ENCODE results near the gene RPA1.

- TF ChIP-seq SIN3A (IDR thresholded peaks at IDR 0.05; ENCODE audit: borderline replicate concordance, insufficient read depth, low read depth, low read length) = no peak
- TF ChIP-seq POLR2AphosphoS5 (IDR thresholded peaks at IDR 0.05; ENCODE audit: low read depth, low read length) = no peak
- TF ChIP-seq CTCF (IDR thresholded peaks at IDR 0.05) = no peak
- TF ChIP-seq REST (IDR thresholded peaks at IDR 0.05; ENCODE audit: insufficient read depth in 1 of 2, low read depth in 2 of 2, low read length in 1 of 2) = no peak
- TF ChIP-seq TCF7L2 (IDR thresholded peaks at IDR 0.05; ENCODE audit: low read depth, low read length) = no peak
Measured at GRCh38 chr17:1928976-1929375, 99.2 kb downstream of the RPA1 start.
